Measurements from ENCODE around the gene POLR2A. TPM values are rescaled to one million over a fixed set of nuclear protein-coding genes. Genes with fewer than 3 reads are reported as not detected.

The POLR2A gene
- polyA plus RNA-seq, 3 donors, result 12.1 to 27.9 (median 25.4) TPM

DNA sequence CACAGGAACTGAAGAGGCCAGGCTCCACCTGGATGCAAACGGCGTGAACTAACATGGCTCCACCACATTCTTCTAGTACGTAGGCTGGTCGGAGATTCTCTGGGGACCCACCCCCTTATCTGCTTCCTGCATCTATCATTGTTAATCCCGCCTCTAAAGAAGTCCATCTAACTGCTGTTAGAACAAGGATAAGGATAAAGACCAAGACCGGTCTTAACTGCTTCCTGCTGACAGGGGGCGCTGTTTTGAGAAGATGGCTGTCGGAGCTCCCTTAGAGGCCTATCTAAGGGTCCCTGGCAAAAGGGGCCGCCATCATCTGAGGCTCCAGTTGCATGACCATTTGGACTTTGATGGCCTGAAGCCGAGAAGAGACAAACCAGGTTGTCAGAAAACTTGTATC is 38.9 kb downstream of the POLR2A start:
- H3K36me3 Mint-ChIP-seq, result no peaks in the 10 kb centered on the region
- H3K27ac Mint-ChIP-seq, result no peak overlapping the region
- TF ChIP-seq, protein P1, sequence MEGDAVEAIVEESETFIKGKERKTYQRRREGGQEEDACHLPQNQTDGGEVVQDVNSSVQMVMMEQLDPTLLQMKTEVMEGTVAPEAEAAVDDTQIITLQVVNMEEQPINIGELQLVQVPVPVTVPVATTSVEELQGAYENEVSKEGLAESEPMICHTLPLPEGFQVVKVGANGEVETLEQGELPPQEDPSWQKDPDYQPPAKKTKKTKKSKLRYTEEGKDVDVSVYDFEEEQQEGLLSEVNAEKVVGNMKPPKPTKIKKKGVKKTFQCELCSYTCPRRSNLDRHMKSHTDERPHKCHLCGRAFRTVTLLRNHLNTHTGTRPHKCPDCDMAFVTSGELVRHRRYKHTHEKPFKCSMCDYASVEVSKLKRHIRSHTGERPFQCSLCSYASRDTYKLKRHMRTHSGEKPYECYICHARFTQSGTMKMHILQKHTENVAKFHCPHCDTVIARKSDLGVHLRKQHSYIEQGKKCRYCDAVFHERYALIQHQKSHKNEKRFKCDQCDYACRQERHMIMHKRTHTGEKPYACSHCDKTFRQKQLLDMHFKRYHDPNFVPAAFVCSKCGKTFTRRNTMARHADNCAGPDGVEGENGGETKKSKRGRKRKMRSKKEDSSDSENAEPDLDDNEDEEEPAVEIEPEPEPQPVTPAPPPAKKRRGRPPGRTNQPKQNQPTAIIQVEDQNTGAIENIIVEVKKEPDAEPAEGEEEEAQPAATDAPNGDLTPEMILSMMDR (IDR thresholded peaks at IDR 0.05), result peak; percentile 75
- Histone ChIP-seq H3K9me3 (replicated peaks in 1 of 2; ENCODE audit: control insufficient read depth in 1 of 2, insufficient read depth in 1 of 2, low read length in 2 of 2) (peaks cover 2 to 9% of the 10 kb centered on the region in 2 donors), H4K20me1 (ENCODE audit: insufficient read depth, low read length) (no peaks in the 10 kb centered on the region), H3K9ac (ENCODE audit: insufficient read depth, low read length, poor library complexity, severe bottlenecking) (no peak overlapping the region), H3K4me3 (replicated peaks in 1 of 3; ENCODE audit: low read depth in 2 of 3, low read length in 3 of 3) (no peak overlapping the region), H3K36me3 (replicated peaks in 1 of 2; ENCODE audit: control insufficient read depth in 1 of 2, insufficient read depth in 2 of 2, low read length in 2 of 2) (no peaks in the 10 kb centered on the region), H2AFZ (ENCODE audit: insufficient read depth, low read depth, low read length, poor library complexity, severe bottlenecking) (no peak overlapping the region), H3K27me3 (ENCODE audit: control insufficient read depth in 2 of 2, insufficient read depth in 2 of 2, low read length in 2 of 2) (no peaks in the 10 kb centered on the region), H3K79me2 (ENCODE audit: insufficient read depth, low read length) (no peaks in the 10 kb centered on the region), H3K4me1 (ENCODE audit: control insufficient read depth in 1 of 2, insufficient read depth in 2 of 2, low read length in 2 of 2) (no peaks in the 10 kb centered on the region), H3K4me2 (replicated peaks; ENCODE audit: extremely low read depth, low read length, poor library complexity, severe bottlenecking) (no peak overlapping the region), H3K27ac (ENCODE audit: low read depth in 1 of 2, low read length in 2 of 2) (no peak overlapping the region)
- peaks cover 4% of the 10 kb centered on the region for H3K4me1 Mint-ChIP-seq
- H3K4me3 Mint-ChIP-seq, result no peak overlapping the region
- peaks cover 2 to 26% (median 15%) of the 10 kb centered on the region in 7 donors for H3K9me3 Mint-ChIP-seq
- peaks cover 0 to 4% (median 4%) of the 10 kb centered on the region in 3 donors for H3K27me3 Mint-ChIP-seq (ENCODE audit: low read depth in 3 of 3)
- intact Hi-C loops (cut with micrococcal nuclease), result loop anchor here (2.0 kb wide), 1 partner anchor 38 kb away; the partner anchor contains the start of gene SENP3 (in 2 of the 2)
- whole genome bisulfite sequencing (ENCODE audit: insufficient coverage), result 57% methylated on average over 6 of the region's 10 CpGs
- peak; percentile 29 to 52 (median 50) for DNase-seq

DNA sequence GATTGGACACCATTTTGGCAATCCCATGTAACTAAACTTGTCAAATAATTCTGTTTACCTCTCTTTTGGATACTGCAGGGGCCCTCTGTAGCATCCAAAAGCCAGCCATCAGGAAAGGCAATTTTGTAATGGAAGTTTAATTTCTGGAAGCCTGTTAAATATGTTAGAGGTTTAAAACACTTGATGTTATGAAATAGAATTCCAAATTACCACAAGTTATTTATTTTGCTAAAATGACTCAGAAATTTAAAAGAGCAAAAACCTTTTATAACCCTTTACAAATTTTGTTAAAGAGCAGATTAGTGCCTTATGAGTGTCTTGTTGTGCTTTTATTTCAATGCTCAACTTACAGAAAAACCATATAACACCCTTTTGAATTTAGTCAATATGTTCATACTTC is 44.7 kb downstream of the POLR2A start:
- Histone ChIP-seq H3K4me3 (replicated peaks in 1 of 3; ENCODE audit: low read depth in 2 of 3, low read length in 3 of 3) (no peak overlapping the region), H3K27me3 (ENCODE audit: control insufficient read depth in 2 of 2, insufficient read depth in 2 of 2, low read length in 2 of 2) (no peaks in the 10 kb centered on the region), H3K27ac (ENCODE audit: low read depth in 1 of 2, low read length in 2 of 2) (no peak overlapping the region), H3K9ac (ENCODE audit: insufficient read depth, low read length, poor library complexity, severe bottlenecking) (no peak overlapping the region), H3K4me2 (replicated peaks; ENCODE audit: extremely low read depth, low read length, poor library complexity, severe bottlenecking) (no peak overlapping the region), H4K20me1 (ENCODE audit: insufficient read depth, low read length) (no peaks in the 10 kb centered on the region), H3K36me3 (replicated peaks in 1 of 2; ENCODE audit: control insufficient read depth in 1 of 2, insufficient read depth in 2 of 2, low read length in 2 of 2) (no peaks in the 10 kb centered on the region), H3K4me1 (ENCODE audit: control insufficient read depth in 1 of 2, insufficient read depth in 2 of 2, low read length in 2 of 2) (peaks cover 6 to 8% of the 10 kb centered on the region in 2 donors), H2AFZ (ENCODE audit: insufficient read depth, low read depth, low read length, poor library complexity, severe bottlenecking) (no peak overlapping the region), H3K79me2 (ENCODE audit: insufficient read depth, low read length) (no peaks in the 10 kb centered on the region), H3K9me3 (replicated peaks in 1 of 2; ENCODE audit: control insufficient read depth in 1 of 2, insufficient read depth in 1 of 2, low read length in 2 of 2) (peaks cover 17 to 33% of the 10 kb centered on the region in 2 donors)
- TF ChIP-seq, protein P1 (IDR thresholded peaks at IDR 0.05), result no peak
- Mint-ChIP-seq H3K9me3 (peaks cover 8 to 48% (median 43%) of the 10 kb centered on the region in 7 donors), H3K36me3 (no peaks in the 10 kb centered on the region), H3K4me1 (peaks cover 4% of the 10 kb centered on the region), H3K4me3 (no peak overlapping the region), H3K27me3 (ENCODE audit: low read depth in 3 of 3) (peaks cover 2 to 6% (median 6%) of the 10 kb centered on the region in 3 donors), H3K27ac (no peak overlapping the region)
- no peak for DNase-seq
- intact Hi-C loops (cut with micrococcal nuclease), result no loop called here

All from CD14-positive monocyte (primary cell).